ENCODE measurements around the gene SIRPA.

DNA sequence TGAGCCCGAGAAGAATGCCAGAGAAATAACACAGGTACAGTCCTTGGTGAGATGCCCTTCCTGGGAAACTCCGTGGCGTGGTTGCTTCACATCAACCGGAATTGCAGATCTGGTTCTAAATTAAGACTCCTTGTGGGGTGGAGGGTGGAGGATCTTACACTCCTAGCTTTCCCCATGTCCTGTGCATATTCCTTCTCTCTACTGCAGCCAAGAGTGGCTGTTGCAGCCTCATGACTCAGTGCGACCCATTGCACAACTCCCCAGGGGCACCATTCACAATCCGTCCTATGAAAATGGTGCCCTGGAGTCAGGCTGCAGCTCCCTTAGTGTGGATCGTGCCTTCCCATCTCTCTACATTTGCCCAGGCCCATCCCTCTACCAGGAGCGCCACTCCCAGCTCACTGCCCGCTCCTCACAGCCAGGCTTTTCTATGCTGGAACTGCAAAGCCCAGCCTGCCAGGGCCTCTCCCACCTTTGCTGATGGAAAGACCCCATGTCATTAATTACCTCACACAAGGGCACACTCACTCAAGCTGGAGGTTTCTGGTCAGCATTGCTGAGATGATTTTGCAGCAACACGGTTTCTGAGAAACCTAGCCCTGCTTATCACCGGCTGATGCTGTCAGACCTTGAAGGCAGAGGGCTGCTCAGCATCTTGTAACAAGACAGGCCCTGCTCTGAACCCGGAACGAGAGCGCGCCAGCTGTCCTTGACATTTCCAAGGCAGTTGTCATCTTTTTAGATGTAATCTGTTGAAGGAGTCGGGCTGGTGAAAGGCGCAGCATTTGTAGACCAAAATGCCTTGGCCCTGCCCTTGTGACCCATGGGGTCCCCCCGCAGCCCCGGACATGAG is 39.7 kb downstream of the SIRPA start:
- TF ChIP-seq EZH2phosphoT487 (IDR thresholded peaks at IDR 0.05; ENCODE audit: insufficient read depth, low read depth) (no peak), EZH2 (IDR thresholded peaks at IDR 0.05; ENCODE audit: insufficient read depth, poor library complexity, severe bottlenecking) (no peak)

Measured in GM23248 (cell line).